ENCODE measurements around the gene TXNRD2. TPM values are rescaled to one million over a fixed set of nuclear protein-coding genes. Genes with fewer than 3 reads are reported as not detected.

TXNRD2 gene
- total RNA-seq, 6 experiments from 2014 or later: 35.9 to 47.8 (median 44.3) TPM

- WGBS (ENCODE audit: insufficient coverage, low coverage, low lambda C conversion rate, missing lambda C conversion rate): 100% methylated on average over 6 of the region's 12 CpGs
These were observed 99.1 kb downstream of the TXNRD2 start for GRCh38 chr22:19842393-19843106.

GRCh38 chr22:19841641-19842392 is 99.8 kb downstream of the TXNRD2 start:
- no peaks in the 10 kb centered on the region for H3K36me3 ChIP-seq
- WGBS (ENCODE audit: insufficient coverage, low coverage, low lambda C conversion rate, missing lambda C conversion rate): 78% methylated on average over 4 of the region's 8 CpGs
- H3K4me1 ChIP-seq: no peaks in the 10 kb centered on the region
- intact Hi-C loops (cut with DNase I): loop anchor here in 1 of 2 donors (10.0 kb wide), 1 partner anchor 87 kb away; no protein-coding TSS in a partner anchor
- DNase-seq: peak in 1 of 3 donors; percentile 29
- no peak overlapping the region for H3K4me3 ChIP-seq
- no peaks in the 10 kb centered on the region for H3K27me3 ChIP-seq
- H3K9me3 ChIP-seq: no peaks in the 10 kb centered on the region
- no peak overlapping the region for H3K27ac ChIP-seq
- TF ChIP-seq POLR2A (IDR thresholded peaks at IDR 0.05): no peak
- ATAC-seq: no peak

More at GRCh38 chr22:19842393-19843106, 99.1 kb downstream of the TXNRD2 start:
- DNase-seq (peak in 1 of 3 donors; percentile 30), ATAC-seq (no peak)
- no peaks in the 10 kb centered on the region for H3K4me1 ChIP-seq
- no peaks in the 10 kb centered on the region for H3K36me3 ChIP-seq
- no peaks in the 10 kb centered on the region for H3K9me3 ChIP-seq
- no peaks in the 10 kb centered on the region for H3K27me3 ChIP-seq
- intact Hi-C loops (cut with DNase I): loop anchor here in 1 of 2 donors (10.0 kb wide), 1 partner anchor 88 kb away; no protein-coding TSS in a partner anchor
- H3K4me3 ChIP-seq: no peak overlapping the region
- TF ChIP-seq CTCF (IDR thresholded peaks at IDR 0.05) (no peak), POLR2A (IDR thresholded peaks at IDR 0.05) (no peak)
- H3K27ac ChIP-seq: no peak overlapping the region

GRCh38 chr22:19840955-19841640 is 100.5 kb downstream of the TXNRD2 start:
- Histone ChIP-seq H3K9me3 (no peaks in the 10 kb centered on the region), H3K27me3 (no peaks in the 10 kb centered on the region), H3K4me1 (no peaks in the 10 kb centered on the region), H3K4me3 (no peak overlapping the region), H3K27ac (no peak overlapping the region), H3K36me3 (no peaks in the 10 kb centered on the region)
- ATAC-seq (peak; percentile 6 to 69 (median 54)), DNase-seq (peak in 1 of 3 donors; percentile 12)
- TF ChIP-seq CTCF (IDR thresholded peaks at IDR 0.05) (no peak), POLR2A (IDR thresholded peaks at IDR 0.05) (no peak)
- intact Hi-C loops (cut with DNase I): loop anchor here in 1 of 2 donors (10.0 kb wide), 1 partner anchor 86 kb away; no protein-coding TSS in a partner anchor
- 76% methylated on average over 6 of the region's 6 CpGs for WGBS (ENCODE audit: insufficient coverage, low coverage, low lambda C conversion rate, missing lambda C conversion rate)

- TF ChIP-seq POLR2A (IDR thresholded peaks at IDR 0.05) (no peak), CTCF (IDR thresholded peaks at IDR 0.05) (no peak)
- no peak for DNase-seq
- WGBS (ENCODE audit: insufficient coverage, low coverage, low lambda C conversion rate, missing lambda C conversion rate): 69% methylated on average over 4 of the region's 4 CpGs
- H3K27me3 ChIP-seq: no peaks in the 10 kb centered on the region
- intact Hi-C loops (cut with DNase I): loop anchor here in 1 of 2 donors (10.0 kb wide), 1 partner anchor 85 kb away; no protein-coding TSS in a partner anchor
- no peak overlapping the region for H3K27ac ChIP-seq
- no peaks in the 10 kb centered on the region for H3K9me3 ChIP-seq
- H3K4me1 ChIP-seq: no peaks in the 10 kb centered on the region
- H3K36me3 ChIP-seq: no peaks in the 10 kb centered on the region
- ATAC-seq: no peak
- no peak overlapping the region for H3K4me3 ChIP-seq
These were observed 101.6 kb downstream of the TXNRD2 start for GRCh38 chr22:19840059-19840458.

All from right lobe of liver (tissue), 6 donors.